Measurements from ENCODE around the gene EFR3B.

- TF ChIP-seq TAF1 (IDR thresholded peaks at IDR 0.05; ENCODE audit: low read depth) (no peak), CEBPB (IDR thresholded peaks at IDR 0.05) (no peak)
Measured at GRCh38 chr2:25115902-25116301, 74.0 kb downstream of the EFR3B start.
